ENCODE measurements around the gene MRPL24.

DNA sequence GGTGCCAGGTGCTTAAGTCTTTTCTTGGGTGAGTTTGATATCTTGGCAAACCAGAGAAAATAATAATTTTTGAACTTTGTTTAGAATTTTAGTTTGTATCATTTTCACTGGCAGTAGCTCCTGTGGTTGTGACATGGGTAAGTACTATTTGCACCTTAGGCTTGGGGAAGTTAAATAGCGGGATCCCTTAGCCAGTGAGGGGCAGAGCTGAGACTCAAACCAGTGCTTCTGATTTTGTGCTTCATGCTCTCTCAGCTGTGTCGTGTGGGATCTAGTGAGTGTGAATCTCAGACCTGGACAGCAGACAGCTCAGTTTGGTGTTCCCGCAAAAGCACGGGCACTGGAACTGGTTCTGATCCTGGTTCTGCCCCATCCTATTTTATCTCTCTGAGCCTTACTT lies 36.1 kb upstream of the MRPL24 start:
- TF ChIP-seq, protein P1, sequence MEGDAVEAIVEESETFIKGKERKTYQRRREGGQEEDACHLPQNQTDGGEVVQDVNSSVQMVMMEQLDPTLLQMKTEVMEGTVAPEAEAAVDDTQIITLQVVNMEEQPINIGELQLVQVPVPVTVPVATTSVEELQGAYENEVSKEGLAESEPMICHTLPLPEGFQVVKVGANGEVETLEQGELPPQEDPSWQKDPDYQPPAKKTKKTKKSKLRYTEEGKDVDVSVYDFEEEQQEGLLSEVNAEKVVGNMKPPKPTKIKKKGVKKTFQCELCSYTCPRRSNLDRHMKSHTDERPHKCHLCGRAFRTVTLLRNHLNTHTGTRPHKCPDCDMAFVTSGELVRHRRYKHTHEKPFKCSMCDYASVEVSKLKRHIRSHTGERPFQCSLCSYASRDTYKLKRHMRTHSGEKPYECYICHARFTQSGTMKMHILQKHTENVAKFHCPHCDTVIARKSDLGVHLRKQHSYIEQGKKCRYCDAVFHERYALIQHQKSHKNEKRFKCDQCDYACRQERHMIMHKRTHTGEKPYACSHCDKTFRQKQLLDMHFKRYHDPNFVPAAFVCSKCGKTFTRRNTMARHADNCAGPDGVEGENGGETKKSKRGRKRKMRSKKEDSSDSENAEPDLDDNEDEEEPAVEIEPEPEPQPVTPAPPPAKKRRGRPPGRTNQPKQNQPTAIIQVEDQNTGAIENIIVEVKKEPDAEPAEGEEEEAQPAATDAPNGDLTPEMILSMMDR (IDR thresholded peaks at IDR 0.05) = no peak
- TF ChIP-seq POLR2A (IDR thresholded peaks at IDR 0.05) = no peak
